H1 (cell line): ENCODE results near the gene S1PR2. TPM values are rescaled to one million over a fixed set of nuclear protein-coding genes. Genes with fewer than 3 reads are reported as not detected.

Experiments
- CTCF ChIA-PET: fragments of 300-600 bp; sonication (Branson Sonifier 250); formaldehyde crosslinking; loops from one replicate; lab custom pipeline; 2021; ENCODE audit not compliant: partially characterized antibody; lab: Charles Lee
- POLR2A ChIA-PET: fragments of 300-600 bp; sonication (Branson Sonifier 250); formaldehyde crosslinking; loops from one replicate; lab custom pipeline; 2021; ENCODE audit warnings: inconsistent platforms; ENCODE audit not compliant: partially characterized antibody; lab: Charles Lee
- DNase-seq, 2 experiments: peaks; one replicate each; pipeline versions ENCODE4 v3.0.0 to v3.0.0-alpha.2; 2010 to 2022; ENCODE audit warnings: low spot score in 2 of 2, low read depth in 1 of 2, mixed read lengths in 1 of 2
- FAIRE-seq: peaks from 2 replicates; lab custom pipeline; 2011; peaks lifted over from hg19 to GRCh38; lab: Jason Lieb, UNC
- H2AFZ ChIP-seq: 2 replicates; pipeline ENCODE4 v1.8.1; 2012; ENCODE audit warnings: low read length, inconsistent platforms
- H2AK5ac ChIP-seq: 2 replicates; pipeline ENCODE4 v1.6.1; 2013; ENCODE audit warnings: low read depth, low read length
- H2BK120ac ChIP-seq: replicated peaks from 2 replicates; pipeline ENCODE3; 2013; ENCODE audit warnings: low read depth, low read length, inconsistent platforms
- H2BK12ac ChIP-seq: 2 replicates; pipeline ENCODE4 v1.6.1; 2013; ENCODE audit warnings: low read depth, low read length
- H2BK15ac ChIP-seq: 2 replicates; pipeline ENCODE4 v1.6.1; 2013; ENCODE audit warnings: low read length
- H2BK20ac ChIP-seq: 2 replicates; pipeline ENCODE4 v1.6.1; 2013; ENCODE audit warnings: low read length
- H2BK5ac ChIP-seq: 2 replicates; pipeline ENCODE4 v1.6.1; 2013; ENCODE audit warnings: low read depth, low read length
- H3K14ac ChIP-seq: 2 replicates; pipeline ENCODE4 v1.6.1; 2013; ENCODE audit warnings: inconsistent platforms; ENCODE audit not compliant: insufficient read length
- H3K18ac ChIP-seq: 2 replicates; pipeline ENCODE4 v1.6.1; 2013; ENCODE audit warnings: low read length; ENCODE audit errors: extremely low read depth
- H3K23ac ChIP-seq: 2 replicates; pipeline ENCODE4 v1.6.1; 2013; ENCODE audit warnings: inconsistent platforms; ENCODE audit not compliant: insufficient read length
- H3K23me2 ChIP-seq: 2 replicates; pipeline ENCODE4 v1.6.1; 2013; ENCODE audit warnings: low read depth, low read length
- H3K27ac ChIP-seq: 2 replicates; pipeline ENCODE4 v1.6.1; 2011; ENCODE audit warnings: low read depth, low read length, inconsistent platforms
- H3K27me3 ChIP-seq, 4 experiments: replicated peaks in 1 of 4; 1 replicate in 1 of 4; 2 replicates in 3 of 4; pipeline versions ENCODE4 v1.6.1 to v1.8.1; 2011 to 2013; ENCODE audit warnings: low read length in 3 of 4, mild to moderate bottlenecking in 3 of 4, inconsistent platforms in 2 of 4, mixed read lengths in 2 of 4, moderate library complexity in 1 of 4; ENCODE audit not compliant: control insufficient read depth in 3 of 4, insufficient read depth in 3 of 4; ENCODE audit errors: extremely low read depth in 1 of 4
- H3K36me3 ChIP-seq, 4 experiments: 2 replicates each; pipeline versions ENCODE4 v1.6.1 to v1.8.1; 2011 to 2013; ENCODE audit warnings: mild to moderate bottlenecking in 4 of 4, low read length in 3 of 4, moderate library complexity in 2 of 4, control low read depth in 1 of 4, inconsistent platforms in 1 of 4; ENCODE audit not compliant: insufficient read depth in 4 of 4, control insufficient read depth in 2 of 4
- H3K4ac ChIP-seq: replicated peaks from 2 replicates; pipeline ENCODE3; 2013; ENCODE audit warnings: low read length, low read depth, mixed read lengths, inconsistent platforms; ENCODE audit not compliant: insufficient read length
- H3K4me1 ChIP-seq, 4 experiments: replicated peaks in 1 of 4; 1 replicate in 1 of 4; 2 replicates in 3 of 4; pipeline versions ENCODE4 v1.6.1 to v1.8.1; 2011 to 2013; ENCODE audit warnings: low read length in 3 of 4, inconsistent platforms in 2 of 4, mixed read lengths in 1 of 4; ENCODE audit not compliant: insufficient read depth in 4 of 4, control insufficient read depth in 3 of 4
- H3K4me2 ChIP-seq, 2 experiments: 2 replicates each; pipeline versions ENCODE4 v1.6.1 to v1.8.1; 2011 to 2013; ENCODE audit warnings: low read depth in 2 of 2, low read length in 2 of 2, control low read depth in 1 of 2, inconsistent platforms in 1 of 2, mild to moderate bottlenecking in 1 of 2; ENCODE audit not compliant: insufficient read depth in 1 of 2
- H3K4me3 ChIP-seq, 4 experiments: fragments of 200-600, 300-600 bp in 1 of 4; sonication (generic), shearing (Covaris generic), sonication (Bioruptor Twin) in 1 of 4; 2 replicates each; pipeline versions ENCODE4 v1.5.1 to v1.8.1; 2011 to 2016; ENCODE audit warnings: low read length in 4 of 4, low read depth in 3 of 4, control low read depth in 2 of 4, inconsistent platforms in 2 of 4, mild to moderate bottlenecking in 2 of 4, mixed read lengths in 1 of 4, moderate library complexity in 1 of 4; ENCODE audit not compliant: insufficient read depth in 2 of 4; ENCODE audit errors: extremely low read depth in 1 of 4
- H3K56ac ChIP-seq: replicated peaks from 2 replicates; pipeline ENCODE3; 2013; ENCODE audit warnings: low read depth, mild to moderate bottlenecking, mixed read lengths, low read length, inconsistent platforms; ENCODE audit not compliant: insufficient read length
- H3K79me1 ChIP-seq: 2 replicates; pipeline ENCODE4 v1.6.1; 2013; ENCODE audit warnings: low read depth, low read length, control low read depth
- H3K79me2 ChIP-seq, 2 experiments: 2 replicates each; pipeline versions ENCODE4 v1.6.1 to v1.8.1; 2012 to 2013; ENCODE audit warnings: low read length in 2 of 2, mild to moderate bottlenecking in 2 of 2, inconsistent platforms in 1 of 2; ENCODE audit not compliant: insufficient read depth in 2 of 2, control insufficient read depth in 1 of 2
- H3K9ac ChIP-seq, 4 experiments: replicated peaks in 1 of 4; 1 replicate in 1 of 4; 2 replicates in 3 of 4; pipeline versions ENCODE4 v1.6.1 to v1.8.1; 2011 to 2013; ENCODE audit warnings: low read depth in 3 of 4, low read length in 3 of 4, control low read depth in 2 of 4, mild to moderate bottlenecking in 2 of 4, moderate library complexity in 2 of 4, inconsistent platforms in 1 of 4; ENCODE audit errors: extremely low read depth in 1 of 4
- H3K9me3 ChIP-seq, 2 experiments: 2 replicates each; pipeline versions ENCODE4 v1.6.1 to v1.8.1; 2012 to 2013; ENCODE audit warnings: mild to moderate bottlenecking in 2 of 2, moderate library complexity in 2 of 2, control low read depth in 1 of 2, inconsistent platforms in 1 of 2, low read depth in 1 of 2, low read length in 1 of 2, mixed read lengths in 1 of 2; ENCODE audit not compliant: insufficient read depth in 2 of 2
- H4K20me1 ChIP-seq, 2 experiments: replicated peaks in 1 of 2; 2 replicates each; pipeline versions ENCODE3 to v1.8.1; 2011 to 2013; ENCODE audit warnings: inconsistent platforms in 2 of 2, low read length in 2 of 2, mild to moderate bottlenecking in 1 of 2; ENCODE audit not compliant: insufficient read depth in 2 of 2, control insufficient read depth in 1 of 2
- H4K5ac ChIP-seq: 2 replicates; pipeline ENCODE4 v1.6.1; 2013; ENCODE audit warnings: low read length, low read depth, mixed read lengths, inconsistent platforms; ENCODE audit not compliant: insufficient read length
- H4K8ac ChIP-seq: 2 replicates; pipeline ENCODE4 v1.8.0; 2013; ENCODE audit warnings: mild to moderate bottlenecking, moderate library complexity, low read length, inconsistent platforms; ENCODE audit not compliant: insufficient read depth; ENCODE audit errors: extremely low read depth
- H4K91ac ChIP-seq: replicated peaks from 2 replicates; pipeline ENCODE3; 2013; ENCODE audit warnings: low read length, mixed read lengths, inconsistent platforms; ENCODE audit not compliant: insufficient read length
- ATF2 ChIP-seq: IDR thresholded peaks from 2 replicates; pipeline ENCODE4 v1.6.1; 2012; ENCODE audit warnings: low read length, inconsistent platforms
- CHD2 ChIP-seq: IDR thresholded peaks from 2 replicates; pipeline ENCODE4 v1.6.1; 2012; ENCODE audit warnings: low read length, improper control_type of control experiment
- NANOG ChIP-seq: IDR thresholded peaks from 2 replicates; pipeline ENCODE4 v1.6.1; 2011; ENCODE audit warnings: low read length, low read depth, mild to moderate bottlenecking, inconsistent platforms; ENCODE audit not compliant: insufficient read depth, poor library complexity, severe bottlenecking
- NRF1 ChIP-seq: IDR thresholded peaks from 2 replicates; pipeline ENCODE4 v1.6.1; 2011; ENCODE audit warnings: mild to moderate bottlenecking, low read depth, low read length, improper control_type of control experiment
- WGBS, 2 experiments: shearing (Covaris generic) in 1 of 2; methylation state at CpG; one replicate each; pipeline versions ENCODE4 v1.1.6 to v1.1.7; 2013 to 2015; ENCODE audit warnings: low lambda C conversion rate in 2 of 2, mixed read lengths in 2 of 2, inconsistent platforms in 1 of 2, low coverage in 1 of 2, missing lambda C conversion rate in 1 of 2; ENCODE audit not compliant: insufficient replicate concordance in 2 of 2, insufficient coverage in 1 of 2, insufficient read length in 1 of 2; ENCODE audit errors: extremely low coverage in 1 of 2, missing lambda C conversion rate in 1 of 2; 5-methylcytosine and 5-hydroxymethylcytosine counted together
- polyA plus RNA-seq, 7 experiments: library from polyadenylated mRNA; depleted of rRNA in 3 of 7; stranded (reverse) in 5 of 7; unstranded in 2 of 7; fragments of >200 nt in 5 of 7; fragments of 200-250 nt in 2 of 7; gene quantifications; 1 replicate in 5 of 7; 2 replicates in 1 of 7; 4 replicates in 1 of 7; pipeline versions ENCODE4 v1.2.1 to v1.2.3, GENCODE V29; 2011 to 2013; ENCODE audit warnings: missing spikeins in 2 of 7, mixed read lengths in 2 of 7
- total RNA-seq: library from RNA; stranded (reverse); fragmentation: NEBNext Ultra II Directional; extraction: Animal tissue kit (Norgen Biotek cat#: 25700); gene quantifications from 2 replicates; pipeline ENCODE4 v1.2.1, GENCODE V29; 2021

S1PR2 gene
- total and polyA plus RNA-seq, 2 of the 8 experiments (the other 6 are each of a cell fraction or from before 2014, with no cell fraction given), result 17.5 to 19.4 TPM

- Histone ChIP-seq H3K27me3 (no peaks in the 10 kb centered on the region), H2BK15ac (no peak overlapping the region), H2BK12ac (no peak overlapping the region), H3K56ac (no peak overlapping the region), H2BK120ac (no peak overlapping the region), H2AK5ac (no peak overlapping the region), H2BK5ac (no peak overlapping the region), H4K8ac (no peak overlapping the region), H3K79me2 (peaks cover 0 to 30% of the 10 kb centered on the region in 2 experiments; a peak in 2 of 4 replicates), H4K91ac (no peak overlapping the region), H3K9ac (no peak overlapping the region), H2BK20ac (no peak overlapping the region), H3K36me3 (peaks cover 16 to 52% (median 42%) of the 10 kb centered on the region in 4 experiments), H3K4me2 (no peak overlapping the region), H3K18ac (no peak overlapping the region), H4K5ac (no peak overlapping the region), H3K23ac (no peak overlapping the region), H3K9me3 (no peaks in the 10 kb centered on the region), H3K4me1 (no peaks in the 10 kb centered on the region), H2AFZ (no peak overlapping the region), H3K4ac (no peak overlapping the region), H3K79me1 (no peaks in the 10 kb centered on the region), H4K20me1 (peaks cover 3 to 11% of the 10 kb centered on the region in 2 experiments), H3K23me2 (no peaks in the 10 kb centered on the region), H3K4me3 (no peak overlapping the region), H3K14ac (no peak overlapping the region), H3K27ac (no peak overlapping the region)
- WGBS, 2 experiments, result 82% methylated on average over 7 of the region's 7 CpGs; no CpG with 5 or more reads in 1 of the 2 experiments
- TF ChIP-seq NANOG (no peak), CHD2 (no peak), NRF1 (no peak), ATF2 (no peak)
- ChIA-PET CTCF (interaction anchor here (0.9 to 4.4 kb wide), 2 partner anchors 20 to 69 kb away, joined by 3 to 22 read pairs; no protein-coding TSS in a partner anchor), POLR2A (no interaction called here)
- DNase-seq (no peak), FAIRE-seq (no peak)
Measured at GRCh38 chr19:10180459-10180858, 50.7 kb downstream of the S1PR2 start.
